ENCODE results near the gene GPR101.

GRCh38 chrX:137028699-137029098, 5.1 kb downstream of the GPR101 start:
- TF ChIP-seq CEBPB (IDR thresholded peaks at IDR 0.05; ENCODE audit: borderline replicate concordance in 1 of 2, low read depth in 2 of 2, low read length in 2 of 2) (no peak), ZBTB33 (IDR thresholded peaks at IDR 0.05) (no peak), POLR2A (IDR thresholded peaks at IDR 0.05; ENCODE audit: low read depth, low read length) (no peak), SMAD1 (IDR thresholded peaks at IDR 0.05; ENCODE audit: low read depth, partially characterized antibody) (no peak), NR2C1 (IDR thresholded peaks at IDR 0.05) (no peak), RFX5 (IDR thresholded peaks at IDR 0.05; ENCODE audit: low read depth, low read length) (no peak), ZNF274 (IDR thresholded peaks at IDR 0.05; ENCODE audit: insufficient read depth, insufficient read length) (no peak)

All from GM12878 (cell line).